HT-29 (cell line): Measurements from ENCODE around the gene PSMD13. TPM values are rescaled to one million over a fixed set of nuclear protein-coding genes. Genes with fewer than 3 reads are reported as not detected.

ENCODE experiments used
- DNase-seq: peaks from one replicate; pipeline ENCODE4 v3.0.0-alpha.2; 2015; ENCODE audit warnings: low spot score
- total RNA-seq: library from RNA; depleted of rRNA; stranded (reverse); fragments of >200 nt; shearing (Covaris generic); gene quantifications from 2 replicates; pipeline ENCODE4 v1.2.3, GENCODE V29; 2014

The PSMD13 gene
- total RNA-seq, 1 experiment from 2014 or later = 235 TPM

- DNase-seq = peak; percentile 0
Measured at GRCh38 chr11:204587-205109, 32.1 kb upstream of the PSMD13 start.

- no peak for DNase-seq
Measured at GRCh38 chr11:205221-206001, 31.4 kb upstream of the PSMD13 start.

- DNase-seq = no peak
Measured at GRCh38 chr11:206002-206384, 30.8 kb upstream of the PSMD13 start.

- peak; percentile 56 for DNase-seq
Measured at GRCh38 chr11:206526-207207, 30.1 kb upstream of the PSMD13 start.

- peak; percentile 97 for DNase-seq
Measured at GRCh38 chr11:207208-207862, 29.4 kb upstream of the PSMD13 start, which contains the start of the genes BET1L and RIC8A. Gene BET1L, minus strand, starts transcription at chr11:207399. Its CDS starts 78 bp downstream, at chr11:207321. Gene RIC8A, plus strand, starts transcription at chr11:207708. Its CDS starts 1,147 bp downstream, at chr11:208855.

- no peak for DNase-seq
Measured at GRCh38 chr11:207863-208180, 29.0 kb upstream of the PSMD13 start.

- DNase-seq = peak; percentile 84
Measured at GRCh38 chr11:208181-208916, 28.4 kb upstream of the PSMD13 start.

GRCh38 chr11:208917-209260 lies 27.9 kb upstream of the PSMD13 start:
- no peak for DNase-seq

GRCh38 chr11:209275-210121 lies 27.3 kb upstream of the PSMD13 start:
- DNase-seq = no peak

- no peak for DNase-seq
Measured at GRCh38 chr11:210122-210802, 26.5 kb upstream of the PSMD13 start.

GRCh38 chr11:210803-211180 lies 26.0 kb upstream of the PSMD13 start:
- no peak for DNase-seq

GRCh38 chr11:211295-211694 lies 25.5 kb upstream of the PSMD13 start:
- DNase-seq = no peak

GRCh38 chr11:211741-212140 lies 25.0 kb upstream of the PSMD13 start:
- no peak for DNase-seq

- DNase-seq = no peak
Measured at GRCh38 chr11:212150-213100, 24.4 kb upstream of the PSMD13 start.

- DNase-seq = no peak
Measured at GRCh38 chr11:213111-213510, 23.7 kb upstream of the PSMD13 start.

- no peak for DNase-seq
Measured at GRCh38 chr11:214083-214482, 22.7 kb upstream of the PSMD13 start.

GRCh38 chr11:215581-216037 lies 21.2 kb upstream of the PSMD13 start:
- DNase-seq = no peak

GRCh38 chr11:216081-216974 lies 20.4 kb upstream of the PSMD13 start:
- DNase-seq = no peak
